ENCODE measurements around the gene NEURL1. TPM values are rescaled to one million over a fixed set of nuclear protein-coding genes. Genes with fewer than 3 reads are reported as not detected.
A peak's percentile ranks its signal among the peaks of the same experiment; 100 is the strongest.
"Not testable (repeated sequence)": the region's sequence is repeated elsewhere in the genome, so short reads cannot be mapped to it uniquely, and the experiment has no call there.

Gene NEURL1
- total RNA-seq, 1 donor = not detected

DNA sequence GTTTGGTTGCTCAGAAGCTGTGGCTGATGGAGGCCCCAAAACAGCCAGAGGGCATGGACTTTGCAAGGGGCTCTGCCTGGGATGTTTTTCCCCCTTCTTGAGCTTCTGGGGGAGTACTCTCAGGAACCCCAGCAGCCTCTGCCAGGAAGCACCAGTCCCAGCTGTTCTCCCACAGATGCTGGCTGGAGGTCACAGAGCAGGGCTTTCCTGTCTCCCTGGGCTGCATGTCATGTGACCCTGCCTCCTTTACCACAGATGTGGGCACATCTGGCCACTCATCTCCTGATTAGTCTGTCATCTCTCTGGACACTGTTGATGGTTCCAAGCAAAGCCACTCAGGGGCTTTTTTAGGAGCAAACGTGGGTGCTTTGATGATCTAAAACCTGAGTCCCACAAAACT lies 136.7 kb downstream of the NEURL1 start:
- Histone ChIP-seq H3K4me1 (ENCODE audit: insufficient read depth, low read length) (peaks cover 5% of the 10 kb centered on the region), H4K20me1 (ENCODE audit: insufficient read depth, low read length) (peaks cover 27% of the 10 kb centered on the region), H3K4me3 (ENCODE audit: insufficient read depth, low read length) (no peak overlapping the region), H2AFZ (ENCODE audit: low read length) (no peak overlapping the region), H3K27me3 (ENCODE audit: insufficient read depth, low read length) (no peaks in the 10 kb centered on the region), H3K4me2 (ENCODE audit: insufficient read depth, low read length) (no peak overlapping the region), H3K27ac (ENCODE audit: low read depth, low read length) (no peak overlapping the region), H3K9me3 (ENCODE audit: low read depth, low read length) (no peaks in the 10 kb centered on the region), H3K79me2 (ENCODE audit: insufficient read depth, low read length) (peaks cover 41% of the 10 kb centered on the region), H3K36me3 (ENCODE audit: insufficient read depth, low read length) (peaks cover 71% of the 10 kb centered on the region)
- DNase-seq (ENCODE audit: insufficient read length, low spot score, missing footprints) = peak; percentile 64
- TF ChIP-seq, protein P1, sequence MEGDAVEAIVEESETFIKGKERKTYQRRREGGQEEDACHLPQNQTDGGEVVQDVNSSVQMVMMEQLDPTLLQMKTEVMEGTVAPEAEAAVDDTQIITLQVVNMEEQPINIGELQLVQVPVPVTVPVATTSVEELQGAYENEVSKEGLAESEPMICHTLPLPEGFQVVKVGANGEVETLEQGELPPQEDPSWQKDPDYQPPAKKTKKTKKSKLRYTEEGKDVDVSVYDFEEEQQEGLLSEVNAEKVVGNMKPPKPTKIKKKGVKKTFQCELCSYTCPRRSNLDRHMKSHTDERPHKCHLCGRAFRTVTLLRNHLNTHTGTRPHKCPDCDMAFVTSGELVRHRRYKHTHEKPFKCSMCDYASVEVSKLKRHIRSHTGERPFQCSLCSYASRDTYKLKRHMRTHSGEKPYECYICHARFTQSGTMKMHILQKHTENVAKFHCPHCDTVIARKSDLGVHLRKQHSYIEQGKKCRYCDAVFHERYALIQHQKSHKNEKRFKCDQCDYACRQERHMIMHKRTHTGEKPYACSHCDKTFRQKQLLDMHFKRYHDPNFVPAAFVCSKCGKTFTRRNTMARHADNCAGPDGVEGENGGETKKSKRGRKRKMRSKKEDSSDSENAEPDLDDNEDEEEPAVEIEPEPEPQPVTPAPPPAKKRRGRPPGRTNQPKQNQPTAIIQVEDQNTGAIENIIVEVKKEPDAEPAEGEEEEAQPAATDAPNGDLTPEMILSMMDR (IDR thresholded peaks at IDR 0.05; ENCODE audit: extremely low read depth, low read depth, low read length) = no peak

DNA sequence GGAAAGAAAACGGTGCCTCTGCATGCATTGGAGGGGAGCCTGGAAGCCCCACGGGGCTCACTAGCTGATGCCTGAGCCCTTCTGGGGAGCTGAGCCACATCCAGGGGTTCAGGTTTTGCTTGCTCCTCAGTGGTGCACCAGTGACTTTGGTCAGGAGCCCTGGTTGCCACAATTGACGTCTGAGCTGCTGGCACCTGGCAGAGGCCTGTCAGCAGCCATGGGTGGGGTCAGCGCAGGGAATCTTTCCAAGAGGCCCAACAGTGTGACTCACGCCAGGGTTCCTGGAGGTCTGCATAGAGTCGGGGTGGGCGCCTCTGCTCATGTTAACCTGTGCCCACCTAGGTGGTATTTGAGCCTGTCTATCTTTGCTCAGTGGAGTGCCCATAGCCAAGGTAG lies 138.7 kb downstream of the NEURL1 start:
- H3K27me3 ChIP-seq (ENCODE audit: insufficient read depth, low read length) = no peaks in the 10 kb centered on the region
- H3K4me2 ChIP-seq (ENCODE audit: insufficient read depth, low read length) = no peak overlapping the region
- peaks cover 20% of the 10 kb centered on the region for H3K4me1 ChIP-seq (ENCODE audit: insufficient read depth, low read length)
- no peaks in the 10 kb centered on the region for H3K9me3 ChIP-seq (ENCODE audit: low read depth, low read length)
- peaks cover 29% of the 10 kb centered on the region for H4K20me1 ChIP-seq (ENCODE audit: insufficient read depth, low read length)
- H3K79me2 ChIP-seq (ENCODE audit: insufficient read depth, low read length) = peaks cover 55% of the 10 kb centered on the region
- H3K4me3 ChIP-seq (ENCODE audit: insufficient read depth, low read length) = no peak overlapping the region
- H3K36me3 ChIP-seq (ENCODE audit: insufficient read depth, low read length) = peaks cover 54% of the 10 kb centered on the region
- no peak overlapping the region for H3K27ac ChIP-seq (ENCODE audit: low read depth, low read length)
- peak; percentile 55 for DNase-seq (ENCODE audit: insufficient read length, low spot score, missing footprints)
- TF ChIP-seq, protein P1 (IDR thresholded peaks at IDR 0.05; ENCODE audit: extremely low read depth, low read depth, low read length) = no peak
- no peak overlapping the region for H2AFZ ChIP-seq (ENCODE audit: low read length)

DNA sequence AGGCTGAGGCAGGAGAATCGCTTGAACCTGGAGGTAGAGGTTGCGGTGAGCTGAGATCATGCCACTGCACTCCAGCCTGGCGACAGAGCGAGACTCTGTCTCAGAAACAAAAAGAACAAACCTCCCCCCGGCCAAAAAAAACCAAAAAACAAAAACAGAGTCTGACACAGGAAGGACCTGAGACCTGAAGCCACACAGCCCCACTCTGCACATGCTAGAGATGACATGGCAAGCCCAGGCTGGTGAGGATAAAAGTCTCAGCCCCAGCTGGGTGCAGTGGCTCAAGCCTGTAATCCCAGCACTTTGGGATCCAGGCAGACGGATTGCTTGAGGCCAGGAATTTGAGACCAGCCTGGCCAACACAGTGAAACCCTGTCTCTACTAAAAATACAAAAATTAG lies 139.4 kb downstream of the NEURL1 start:
- Histone ChIP-seq H3K79me2 (ENCODE audit: insufficient read depth, low read length) (peaks cover 55% of the 10 kb centered on the region), H3K4me1 (ENCODE audit: insufficient read depth, low read length) (peaks cover 26% of the 10 kb centered on the region), H4K20me1 (ENCODE audit: insufficient read depth, low read length) (peaks cover 29% of the 10 kb centered on the region), H3K36me3 (ENCODE audit: insufficient read depth, low read length) (peaks cover 48% of the 10 kb centered on the region)
- not testable (repeated sequence) for H2AFZ ChIP-seq (ENCODE audit: low read length); H3K4me2 ChIP-seq (ENCODE audit: insufficient read depth, low read length); DNase-seq (ENCODE audit: insufficient read length, low spot score, missing footprints); H3K4me3 ChIP-seq (ENCODE audit: insufficient read depth, low read length); H3K27ac ChIP-seq (ENCODE audit: low read depth, low read length); H3K9me3 ChIP-seq (ENCODE audit: low read depth, low read length); H3K27me3 ChIP-seq (ENCODE audit: insufficient read depth, low read length)

GRCh38 chr10:103633846-103634245 lies 140.3 kb downstream of the NEURL1 start:
- TF ChIP-seq, protein P1 (IDR thresholded peaks at IDR 0.05; ENCODE audit: extremely low read depth, low read depth, low read length) = no peak
- Histone ChIP-seq H2AFZ (ENCODE audit: low read length) (no peak overlapping the region), H3K4me2 (ENCODE audit: insufficient read depth, low read length) (no peak overlapping the region), H3K36me3 (ENCODE audit: insufficient read depth, low read length) (peaks cover 39% of the 10 kb centered on the region), H3K4me3 (ENCODE audit: insufficient read depth, low read length) (no peak overlapping the region), H4K20me1 (ENCODE audit: insufficient read depth, low read length) (peaks cover 25% of the 10 kb centered on the region), H3K27me3 (ENCODE audit: insufficient read depth, low read length) (no peaks in the 10 kb centered on the region), H3K4me1 (ENCODE audit: insufficient read depth, low read length) (peaks cover 36% of the 10 kb centered on the region), H3K9me3 (ENCODE audit: low read depth, low read length) (no peaks in the 10 kb centered on the region), H3K27ac (ENCODE audit: low read depth, low read length) (no peak overlapping the region), H3K79me2 (ENCODE audit: insufficient read depth, low read length) (peaks cover 57% of the 10 kb centered on the region)
- no peak for DNase-seq (ENCODE audit: insufficient read length, low spot score, missing footprints)

Data from osteoblast (primary cell).